Measurements from ENCODE around the gene TXK.

DNA sequence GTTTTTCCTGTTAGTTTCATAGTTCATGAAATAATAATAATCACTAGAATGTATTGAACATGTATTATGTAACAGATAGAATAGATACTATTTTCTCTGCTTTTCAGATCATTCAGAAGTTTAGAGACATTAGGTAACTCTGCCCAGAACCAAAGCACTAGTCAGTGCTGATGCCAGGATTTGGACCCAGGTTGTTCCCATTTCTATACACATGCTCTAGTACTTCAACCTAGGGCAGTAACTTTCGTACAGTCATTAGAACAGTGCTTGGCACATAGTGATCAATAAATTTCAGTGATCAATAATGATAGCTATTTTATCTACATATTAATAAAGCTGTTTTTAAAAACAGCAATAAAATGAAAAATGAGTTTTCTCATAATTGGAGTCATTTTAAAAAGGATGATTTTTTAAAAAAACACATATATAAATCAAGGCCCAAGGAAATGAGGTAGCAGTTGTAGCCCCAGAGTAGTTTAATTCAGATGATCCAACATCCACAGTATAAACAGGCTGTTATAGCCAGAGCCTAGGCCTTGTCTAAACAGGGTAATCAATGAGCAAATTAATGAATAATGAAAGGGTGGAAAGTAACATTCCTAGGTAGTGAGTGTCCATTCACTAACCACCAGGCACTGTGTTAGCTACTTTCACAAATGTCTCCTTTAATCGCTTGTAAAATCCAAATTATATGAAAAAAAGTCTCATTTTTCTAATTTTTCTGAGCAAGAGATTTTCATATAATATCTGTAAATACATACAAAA is 25.6 kb downstream of the TXK start:
- TF ChIP-seq CTCF (IDR thresholded peaks at IDR 0.05; ENCODE audit: insufficient read depth, low read depth, low read length) (no peak), EZH2 (IDR thresholded peaks at IDR 0.05; ENCODE audit: insufficient read depth, low read length) (no peak)

Measured in astrocyte (in vitro differentiated cells and primary cell).